HEK293T (cell line): ENCODE measurements around the gene XIST.
"Not testable (repeated sequence)": the region's sequence is repeated elsewhere in the genome, so short reads cannot be mapped to it uniquely, and the experiment has no call there.

Source experiments
- ARNT ChIP-seq: fragments of 450-650 bp; IDR thresholded peaks from 2 replicates; pipeline ENCODE4 v1.6.1; 2017; ENCODE audit warnings: mild to moderate bottlenecking
- BHLHE40 ChIP-seq: fragments of 450-650 bp; IDR thresholded peaks from 2 replicates; pipeline ENCODE4 v1.6.1; 2016; ENCODE audit warnings: mild to moderate bottlenecking, moderate library complexity, borderline replicate concordance
- ELF4 ChIP-seq: fragments of 450-650 bp; IDR thresholded peaks from 2 replicates; pipeline ENCODE4 v1.6.1; 2017; ENCODE audit warnings: antibody characterized with exemption
- FOXK2 ChIP-seq: fragments of 450-650 bp; IDR thresholded peaks from 2 replicates; pipeline ENCODE4 v1.6.1; 2016; ENCODE audit warnings: mild to moderate bottlenecking
- FOXM1 ChIP-seq: fragments of 450-650 bp; IDR thresholded peaks from 2 replicates; pipeline ENCODE4 v1.6.1; 2017; ENCODE audit warnings: mild to moderate bottlenecking, borderline replicate concordance
- HDGF ChIP-seq: fragments of 450-650 bp; IDR thresholded peaks from 2 replicates; pipeline ENCODE4 v1.6.1; 2017; ENCODE audit warnings: antibody characterized with exemption, borderline replicate concordance
- NFRKB ChIP-seq: fragments of 450-650 bp; IDR thresholded peaks from 2 replicates; pipeline ENCODE4 v1.6.1; 2016; ENCODE audit warnings: mild to moderate bottlenecking, moderate library complexity
- PKNOX1 ChIP-seq: fragments of 450-650 bp; IDR thresholded peaks from 2 replicates; pipeline ENCODE4 v1.6.1; 2016
- SP1 ChIP-seq: fragments of 450-650 bp; IDR thresholded peaks from 2 replicates; pipeline ENCODE4 v1.6.1; 2017
- TARDBP ChIP-seq: fragments of 450-650 bp; IDR thresholded peaks from 2 replicates; pipeline ENCODE4 v1.6.1; 2016

GRCh38 chrX:73819864-73820558, 32.5 kb downstream of the XIST start:
- TF ChIP-seq SP1, TARDBP, BHLHE40, HDGF, ARNT, ELF4, NFRKB, FOXM1, FOXK2, PKNOX1: not testable (repeated sequence)
